ENCODE measurements around the gene CDCA5.

Gene CDCA5

DNA sequence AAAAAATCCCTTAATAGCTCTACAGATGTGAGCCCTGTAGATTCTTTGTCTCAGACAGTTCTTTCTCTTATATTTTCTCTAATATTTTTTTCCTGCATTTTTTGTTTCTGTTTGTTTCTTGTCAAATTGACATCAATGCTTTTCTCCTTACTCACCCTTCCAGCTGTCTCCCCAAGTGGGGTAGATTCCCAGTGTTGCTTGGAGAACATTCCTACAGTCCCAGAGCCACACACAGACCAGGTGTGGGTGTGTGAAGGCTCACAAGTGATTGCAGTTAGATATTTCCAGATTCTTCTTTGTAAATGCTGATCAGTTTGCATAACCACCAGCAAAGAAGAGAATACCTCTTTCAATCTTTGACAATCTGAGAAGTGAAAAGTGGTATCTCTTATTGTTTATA is 19.6 kb upstream of the CDCA5 start:
- H3K4me3 ChIP-seq (replicated peaks; ENCODE audit: low read depth, low read length) = no peak overlapping the region
- DNase-seq (ENCODE audit: low read depth) = no peak
- TF ChIP-seq CTCF (IDR thresholded peaks at IDR 0.05; ENCODE audit: low read length, missing control alignments) = no peak

GRCh38 chr11:65102142-65103095 is 18.6 kb upstream of the CDCA5 start:
- no peak for TF ChIP-seq CTCF (IDR thresholded peaks at IDR 0.05; ENCODE audit: low read length, missing control alignments)
- DNase-seq (ENCODE audit: low read depth) = peak; percentile 40
- no peak overlapping the region for H3K4me3 ChIP-seq (replicated peaks; ENCODE audit: low read depth, low read length)

GRCh38 chr11:65100674-65101350 is 17.0 kb upstream of the CDCA5 start:
- no peak overlapping the region for H3K4me3 ChIP-seq (replicated peaks; ENCODE audit: low read depth, low read length)
- DNase-seq (ENCODE audit: low read depth) = peak; percentile 60
- TF ChIP-seq CTCF (IDR thresholded peaks at IDR 0.05; ENCODE audit: low read length, missing control alignments) = peak; percentile 16

DNA sequence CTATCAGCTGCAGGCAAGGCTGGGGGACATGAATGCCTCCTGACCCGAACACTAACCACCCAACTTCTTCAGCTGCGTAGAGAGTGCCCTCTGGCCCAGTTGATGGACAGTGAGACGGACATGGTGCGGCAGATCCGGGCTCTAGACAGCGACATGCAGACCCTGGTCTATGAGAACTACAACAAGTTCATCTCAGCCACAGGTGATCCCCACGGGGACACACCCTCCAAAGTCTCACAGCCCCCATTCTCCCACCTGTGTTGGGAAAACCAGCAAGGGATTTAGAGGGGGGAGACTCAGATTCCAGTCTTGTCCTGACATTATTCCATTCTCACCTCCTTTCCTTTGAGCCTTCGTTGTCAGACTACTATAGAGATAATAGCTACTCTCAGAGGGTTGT is 13.1 kb upstream of the CDCA5 start:
- no peak for TF ChIP-seq CTCF (IDR thresholded peaks at IDR 0.05; ENCODE audit: low read length, missing control alignments)
- DNase-seq (ENCODE audit: low read depth) = no peak

DNA sequence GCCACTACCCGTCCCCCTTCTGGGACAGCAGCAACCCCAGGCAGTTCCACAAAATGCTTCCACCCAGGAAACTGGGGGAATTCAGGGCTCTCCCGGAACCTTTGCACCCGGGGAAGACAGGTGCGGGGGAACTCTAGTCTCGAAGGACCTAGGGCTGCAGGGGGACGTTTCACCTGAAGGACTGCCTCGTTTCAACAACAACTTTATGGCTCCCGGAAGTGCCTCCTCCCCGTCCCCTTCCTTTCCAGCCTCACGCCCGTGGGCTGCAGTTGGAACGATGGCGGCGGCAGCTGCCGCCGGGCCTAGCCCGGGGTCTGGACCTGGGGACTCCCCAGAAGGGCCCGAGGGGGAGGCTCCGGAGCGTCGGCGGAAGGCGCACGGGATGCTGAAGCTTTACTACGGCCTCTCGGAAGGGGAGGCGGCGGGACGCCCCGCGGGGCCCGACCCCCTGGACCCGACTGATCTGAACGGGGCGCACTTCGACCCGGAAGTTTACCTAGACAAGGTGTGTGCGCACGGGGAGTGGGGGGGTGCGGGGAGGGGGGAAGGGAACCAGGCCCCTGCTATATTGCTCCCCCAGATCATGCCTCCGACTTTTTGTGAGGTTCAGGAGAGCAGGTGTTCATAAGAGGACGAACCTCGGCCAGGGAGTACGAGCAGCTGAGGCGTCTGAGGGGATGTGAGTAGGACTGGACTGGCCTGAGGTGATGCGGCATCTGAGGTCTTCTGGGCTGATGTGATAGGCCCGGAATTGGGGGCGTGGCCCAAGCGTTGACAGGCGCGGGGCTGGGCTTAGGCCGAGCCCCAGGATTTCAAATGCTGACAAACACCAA is 12.3 kb upstream of the CDCA5 start, which contains the start of gene VPS51:
Gene VPS51 (plus strand): TSS at position 241 of the 833 bp plus-strand sequence. CDS start 37 bp downstream, at position 278.
- TF ChIP-seq CTCF (IDR thresholded peaks at IDR 0.05; ENCODE audit: low read length, missing control alignments) = no peak
- H3K4me3 ChIP-seq (replicated peaks; ENCODE audit: low read depth, low read length) = peak within 1 kb of the TSS; percentile 69
- peak; percentile 95 for DNase-seq (ENCODE audit: low read depth)

More for the DNA sequence above, 13.1 kb upstream of the CDCA5 start:
- H3K4me3 ChIP-seq (replicated peaks; ENCODE audit: low read depth, low read length) = peak overlapping the region; percentile 69

GRCh38 chr11:65095427-65095826 is 11.6 kb upstream of the CDCA5 start:
- DNase-seq (ENCODE audit: low read depth) = no peak
- no peak for TF ChIP-seq CTCF (IDR thresholded peaks at IDR 0.05; ENCODE audit: low read length, missing control alignments)
- peak overlapping the region; percentile 69 for H3K4me3 ChIP-seq (replicated peaks; ENCODE audit: low read depth, low read length)

All from fibroblast of pulmonary artery (primary cell).